ENCODE data around the gene GLI2. TPM values are rescaled to one million over a fixed set of nuclear protein-coding genes. Genes with fewer than 3 reads are reported as not detected.

Gene GLI2
- total RNA-seq, 2 donors from 2014 or later = 17.0 to 24.2 TPM

DNA sequence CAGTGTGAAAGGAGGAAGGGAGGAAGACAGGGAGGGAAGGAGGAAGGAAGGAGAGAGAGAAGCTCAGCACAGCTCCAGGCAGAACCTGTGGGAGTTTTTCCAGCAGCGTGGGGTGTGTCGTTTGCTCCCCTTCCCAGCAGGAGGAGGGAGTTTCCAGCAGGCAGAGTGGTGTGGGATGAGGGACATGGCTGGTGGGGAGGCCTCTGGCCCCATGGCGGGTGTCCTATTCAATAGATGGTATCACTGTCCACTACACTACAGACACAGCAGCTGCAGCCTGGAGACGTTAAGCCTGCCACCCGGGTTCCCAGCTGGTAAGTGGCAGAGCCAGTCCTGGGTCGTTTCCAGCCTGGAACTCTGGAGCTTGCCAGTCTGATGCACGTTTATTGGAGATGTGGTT, 44.7 kb downstream of the GLI2 start:
- Mint-ChIP-seq H3K4me1 (peaks cover 25% of the 10 kb centered on the region), H3K4me3 (no peak overlapping the region), H3K9me3 (no peaks in the 10 kb centered on the region), H3K27me3 (ENCODE audit: insufficient read depth) (peaks cover 12% of the 10 kb centered on the region), H3K27ac (peak overlapping the region; percentile 88), H3K36me3 (ENCODE audit: low read depth) (peaks cover 1% of the 10 kb centered on the region)
- Histone ChIP-seq H3K4me3 (ENCODE audit: low read length) (no peak overlapping the region), H3K27ac (ENCODE audit: low read depth, low read length) (peak overlapping the region; percentile 46), H3K4me1 (ENCODE audit: control insufficient read depth, insufficient read depth, low read length) (no peaks in the 10 kb centered on the region), H3K36me3 (ENCODE audit: control insufficient read depth, insufficient read depth, low read length) (no peaks in the 10 kb centered on the region), H3K9me3 (ENCODE audit: control insufficient read depth, low read length) (no peaks in the 10 kb centered on the region), H3K27me3 (ENCODE audit: control insufficient read depth, insufficient read depth, low read length, poor library complexity, severe bottlenecking) (no peaks in the 10 kb centered on the region), H3K9ac (ENCODE audit: extremely low read depth, low read length, poor library complexity, severe bottlenecking) (no peak overlapping the region)
- no peak for DNase-seq
- TF ChIP-seq CTCF (conservative IDR thresholded peaks at IDR 0.05) = no peak
- WGBS, 2 experiments (ENCODE audit: insufficient coverage in 1 of 2, insufficient read length in 1 of 2) = 82 to 91% methylated on average over 3 to 7 of the region's 7 CpGs

- no peak for DNase-seq
- Mint-ChIP-seq H3K36me3 (ENCODE audit: low read depth) (peaks cover 1% of the 10 kb centered on the region), H3K9me3 (no peaks in the 10 kb centered on the region), H3K27ac (peak overlapping the region; percentile 16), H3K27me3 (ENCODE audit: insufficient read depth) (peaks cover 12% of the 10 kb centered on the region), H3K4me1 (peaks cover 46% of the 10 kb centered on the region), H3K4me3 (no peak overlapping the region)
- 49 to 60% methylated on average over 6 to 9 of the region's 9 CpGs for WGBS, 2 experiments (ENCODE audit: insufficient coverage in 1 of 2, insufficient read length in 1 of 2)
- no peak overlapping the region for H3K4me3 ChIP-seq (ENCODE audit: low read length)
- H3K9me3 ChIP-seq (ENCODE audit: control insufficient read depth, low read length) = no peaks in the 10 kb centered on the region
- H3K4me1 ChIP-seq (ENCODE audit: control insufficient read depth, insufficient read depth, low read length) = peaks cover 11% of the 10 kb centered on the region
- H3K9ac ChIP-seq (ENCODE audit: extremely low read depth, low read length, poor library complexity, severe bottlenecking) = no peak overlapping the region
- peak overlapping the region; percentile 31 for H3K27ac ChIP-seq (ENCODE audit: low read depth, low read length)
- no peak for TF ChIP-seq CTCF (conservative IDR thresholded peaks at IDR 0.05)
- H3K27me3 ChIP-seq (ENCODE audit: control insufficient read depth, insufficient read depth, low read length, poor library complexity, severe bottlenecking) = no peaks in the 10 kb centered on the region
- no peaks in the 10 kb centered on the region for H3K36me3 ChIP-seq (ENCODE audit: control insufficient read depth, insufficient read depth, low read length)
Measured at GRCh38 chr2:120783371-120783791, 47.7 kb downstream of the GLI2 start.

- Histone ChIP-seq H3K27ac (ENCODE audit: low read depth, low read length) (no peak overlapping the region), H3K36me3 (ENCODE audit: control insufficient read depth, insufficient read depth, low read length) (no peaks in the 10 kb centered on the region), H3K9ac (ENCODE audit: extremely low read depth, low read length, poor library complexity, severe bottlenecking) (no peak overlapping the region), H3K4me3 (ENCODE audit: low read length) (no peak overlapping the region), H3K4me1 (ENCODE audit: control insufficient read depth, insufficient read depth, low read length) (peaks cover 11% of the 10 kb centered on the region), H3K27me3 (ENCODE audit: control insufficient read depth, insufficient read depth, low read length, poor library complexity, severe bottlenecking) (no peaks in the 10 kb centered on the region), H3K9me3 (ENCODE audit: control insufficient read depth, low read length) (no peaks in the 10 kb centered on the region)
- Mint-ChIP-seq H3K4me1 (peaks cover 47% of the 10 kb centered on the region), H3K27ac (no peak overlapping the region), H3K36me3 (ENCODE audit: low read depth) (peaks cover 1% of the 10 kb centered on the region), H3K9me3 (no peaks in the 10 kb centered on the region), H3K27me3 (ENCODE audit: insufficient read depth) (peaks cover 12% of the 10 kb centered on the region), H3K4me3 (no peak overlapping the region)
- 89 to 96% methylated on average over 6 to 7 of the region's 7 CpGs for WGBS, 2 experiments (ENCODE audit: insufficient coverage in 1 of 2, insufficient read length in 1 of 2)
- no peak for DNase-seq
- TF ChIP-seq CTCF (conservative IDR thresholded peaks at IDR 0.05) = no peak
Measured at GRCh38 chr2:120783969-120784372, 48.3 kb downstream of the GLI2 start.
